ENCODE measurements around the gene CEP85. TPM values are rescaled to one million over a fixed set of nuclear protein-coding genes. Genes with fewer than 3 reads are reported as not detected.

Gene CEP85
- total RNA-seq, 1 donor from 2014 or later: 16.4 TPM

DNA sequence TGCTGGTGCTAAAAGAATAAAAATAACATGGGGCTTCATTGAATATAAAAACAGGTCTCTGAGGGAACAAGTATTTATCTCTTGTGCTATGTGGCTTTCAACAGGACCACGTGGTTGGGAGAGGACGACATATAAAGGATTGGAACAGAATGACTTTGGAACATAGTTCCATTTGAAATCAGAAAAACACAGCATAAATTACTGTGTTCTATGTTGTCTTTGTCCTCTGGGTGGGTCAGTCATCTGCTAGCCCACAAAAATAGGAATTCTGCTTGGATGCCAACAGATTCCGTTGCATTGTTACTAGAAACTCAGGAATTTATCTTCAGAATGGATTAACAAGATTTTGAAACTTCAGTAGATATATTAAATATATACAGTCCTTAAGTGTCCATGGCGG is 5.9 kb downstream of the CEP85 start:
- H3K4me3 Mint-ChIP-seq: no peak overlapping the region
- TF ChIP-seq, protein P1, sequence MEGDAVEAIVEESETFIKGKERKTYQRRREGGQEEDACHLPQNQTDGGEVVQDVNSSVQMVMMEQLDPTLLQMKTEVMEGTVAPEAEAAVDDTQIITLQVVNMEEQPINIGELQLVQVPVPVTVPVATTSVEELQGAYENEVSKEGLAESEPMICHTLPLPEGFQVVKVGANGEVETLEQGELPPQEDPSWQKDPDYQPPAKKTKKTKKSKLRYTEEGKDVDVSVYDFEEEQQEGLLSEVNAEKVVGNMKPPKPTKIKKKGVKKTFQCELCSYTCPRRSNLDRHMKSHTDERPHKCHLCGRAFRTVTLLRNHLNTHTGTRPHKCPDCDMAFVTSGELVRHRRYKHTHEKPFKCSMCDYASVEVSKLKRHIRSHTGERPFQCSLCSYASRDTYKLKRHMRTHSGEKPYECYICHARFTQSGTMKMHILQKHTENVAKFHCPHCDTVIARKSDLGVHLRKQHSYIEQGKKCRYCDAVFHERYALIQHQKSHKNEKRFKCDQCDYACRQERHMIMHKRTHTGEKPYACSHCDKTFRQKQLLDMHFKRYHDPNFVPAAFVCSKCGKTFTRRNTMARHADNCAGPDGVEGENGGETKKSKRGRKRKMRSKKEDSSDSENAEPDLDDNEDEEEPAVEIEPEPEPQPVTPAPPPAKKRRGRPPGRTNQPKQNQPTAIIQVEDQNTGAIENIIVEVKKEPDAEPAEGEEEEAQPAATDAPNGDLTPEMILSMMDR (IDR thresholded peaks at IDR 0.05): no peak
- peaks cover 21% of the 10 kb centered on the region for H3K36me3 Mint-ChIP-seq (ENCODE audit: low read depth)
- ATAC-seq (ENCODE audit: low read depth) (no peak), DNase-seq (no peak)
- H3K27me3 Mint-ChIP-seq: no peaks in the 10 kb centered on the region
- no peaks in the 10 kb centered on the region for H3K9me3 Mint-ChIP-seq
- CTCF ChIA-PET: no interaction called here
- POLR2A ChIA-PET: no interaction called here
- H3K4me1 Mint-ChIP-seq: peaks cover 22% of the 10 kb centered on the region
- no peak overlapping the region for H3K27ac Mint-ChIP-seq
- intact Hi-C loops (cut with micrococcal nuclease): loop anchor here (10.0 kb wide), 1 partner anchor 365 kb away; the partner anchor contains the start of gene PAQR7

DNA sequence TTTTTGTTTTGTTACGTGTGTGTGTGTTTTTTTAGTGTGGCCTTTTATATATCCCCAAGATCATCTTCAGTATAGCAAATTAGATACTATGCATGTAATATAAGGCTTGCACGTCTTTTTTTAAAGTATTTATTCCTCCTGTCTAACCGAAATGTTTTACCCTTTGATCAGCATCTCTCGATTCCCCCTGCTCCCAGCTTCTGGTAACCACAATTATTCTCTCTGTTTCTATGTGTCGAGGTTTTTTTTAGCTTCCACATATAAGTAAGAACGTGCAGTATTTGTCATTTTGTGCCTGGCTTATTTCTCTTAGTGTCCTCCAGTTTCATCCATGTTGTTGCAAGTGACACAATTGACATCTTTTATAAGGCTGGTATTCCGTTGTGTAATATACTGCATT is 18.7 kb downstream of the CEP85 start:
- H3K27me3 Mint-ChIP-seq: no peaks in the 10 kb centered on the region
- no peak overlapping the region for H3K27ac Mint-ChIP-seq
- no peak overlapping the region for H3K4me3 Mint-ChIP-seq
- no peak for ATAC-seq (ENCODE audit: low read depth)
- ChIA-PET POLR2A (no interaction called here), CTCF (no interaction called here)
- TF ChIP-seq, protein P1 (IDR thresholded peaks at IDR 0.05): no peak
- H3K4me1 Mint-ChIP-seq: peaks cover 8% of the 10 kb centered on the region
- peaks cover 34% of the 10 kb centered on the region for H3K36me3 Mint-ChIP-seq (ENCODE audit: low read depth)
- no peaks in the 10 kb centered on the region for H3K9me3 Mint-ChIP-seq
- DNase-seq: no peak
- intact Hi-C loops (cut with micrococcal nuclease): no loop called here

DNA sequence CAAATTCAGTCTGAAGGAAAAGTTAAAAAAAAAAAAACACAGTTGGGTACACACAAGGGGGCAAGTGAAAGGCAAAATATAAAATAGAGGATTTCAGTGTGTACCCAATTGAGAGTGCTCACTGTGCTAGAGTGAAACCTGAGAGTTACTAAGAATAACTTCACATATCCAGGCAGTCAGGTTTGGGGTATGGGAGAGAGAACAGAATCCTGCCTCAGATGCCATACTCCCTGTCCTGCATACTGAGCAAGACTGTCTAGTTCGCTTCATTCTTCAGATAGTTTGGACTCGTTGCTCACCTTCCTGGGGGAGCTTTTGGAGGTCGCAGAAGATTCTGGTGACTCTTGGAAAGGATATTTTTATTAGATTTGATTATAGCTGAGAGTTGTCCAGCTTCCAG is 20.4 kb downstream of the CEP85 start:
- ChIA-PET CTCF (no interaction called here), POLR2A (no interaction called here)
- Mint-ChIP-seq H3K4me3 (no peak overlapping the region), H3K36me3 (ENCODE audit: low read depth) (peaks cover 45% of the 10 kb centered on the region), H3K27me3 (no peaks in the 10 kb centered on the region), H3K27ac (no peak overlapping the region), H3K4me1 (peaks cover 21% of the 10 kb centered on the region), H3K9me3 (no peaks in the 10 kb centered on the region)
- no peak for DNase-seq
- intact Hi-C loops (cut with micrococcal nuclease): no loop called here
- ATAC-seq (ENCODE audit: low read depth): no peak
- TF ChIP-seq, protein P1 (IDR thresholded peaks at IDR 0.05): no peak

DNA sequence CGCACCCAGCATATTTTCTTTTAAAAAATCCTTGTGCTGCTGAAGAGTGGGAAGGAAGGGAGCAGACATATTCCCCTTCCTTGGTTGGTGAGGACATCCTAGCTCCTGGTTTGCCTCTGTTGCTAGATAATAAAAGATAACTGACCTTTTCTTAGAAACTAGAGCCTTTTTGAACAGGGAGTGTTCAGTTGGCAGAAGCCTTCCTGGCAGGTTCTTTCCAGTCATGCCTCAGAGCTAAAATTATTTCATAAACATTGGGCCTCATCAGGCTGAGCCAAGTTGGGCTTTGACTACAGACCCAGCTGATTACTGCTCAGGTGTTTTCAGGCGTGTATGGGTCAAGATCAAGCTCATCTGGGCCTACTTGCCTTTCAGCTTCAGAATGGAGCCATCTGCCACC is 23.2 kb downstream of the CEP85 start:
- ATAC-seq (ENCODE audit: low read depth): no peak
- peaks cover 26% of the 10 kb centered on the region for H3K4me1 Mint-ChIP-seq
- no peak overlapping the region for H3K4me3 Mint-ChIP-seq
- POLR2A ChIA-PET: no interaction called here
- H3K36me3 Mint-ChIP-seq (ENCODE audit: low read depth): peaks cover 59% of the 10 kb centered on the region
- no peaks in the 10 kb centered on the region for H3K9me3 Mint-ChIP-seq
- H3K27me3 Mint-ChIP-seq: no peaks in the 10 kb centered on the region
- H3K27ac Mint-ChIP-seq: no peak overlapping the region
- DNase-seq: no peak
- CTCF ChIA-PET: no interaction called here
- intact Hi-C loops (cut with micrococcal nuclease): no loop called here
- TF ChIP-seq, protein P1 (IDR thresholded peaks at IDR 0.05): no peak

DNA sequence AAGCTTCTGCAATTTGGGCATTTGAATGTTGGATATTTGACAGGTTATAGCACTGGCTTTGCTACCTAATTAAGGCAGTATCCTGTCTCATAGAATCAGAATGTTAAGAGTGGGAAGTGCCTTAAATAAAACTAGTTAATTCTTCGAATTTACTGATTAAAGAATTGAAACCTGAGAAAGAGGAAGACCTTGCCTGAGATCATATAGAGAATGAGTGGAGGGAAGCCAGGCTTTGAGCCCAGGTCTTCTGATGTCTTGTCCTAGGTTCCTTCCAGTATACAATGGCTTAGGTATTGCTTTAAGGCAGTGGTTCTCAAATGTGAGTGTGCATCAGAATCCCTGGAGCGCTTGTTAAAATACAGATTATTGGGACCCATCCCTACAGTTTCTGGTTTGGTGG is 25.0 kb downstream of the CEP85 start:
- ChIA-PET CTCF (no interaction called here), POLR2A (no interaction called here)
- H3K27ac Mint-ChIP-seq: no peak overlapping the region
- intact Hi-C loops (cut with micrococcal nuclease): no loop called here
- TF ChIP-seq, protein P1 (IDR thresholded peaks at IDR 0.05): no peak
- H3K27me3 Mint-ChIP-seq: no peaks in the 10 kb centered on the region
- no peak overlapping the region for H3K4me3 Mint-ChIP-seq
- H3K4me1 Mint-ChIP-seq: peaks cover 26% of the 10 kb centered on the region
- no peaks in the 10 kb centered on the region for H3K9me3 Mint-ChIP-seq
- H3K36me3 Mint-ChIP-seq (ENCODE audit: low read depth): peaks cover 76% of the 10 kb centered on the region
- DNase-seq (no peak), ATAC-seq (ENCODE audit: low read depth) (no peak)

Data from activated B cell treated with CpG ODN at 0.5 μM for 24 hours (primary cell).